SHP77 (cell line): ENCODE data around the gene MPL.

Experiments
- DNase-seq, 2 experiments: peaks; one replicate each; lab custom pipeline; 2025; lab: John Stamatoyannopoulos, UW

MPL gene

GRCh38 chr1:43337588-43337987 lies at the start of gene MPL:
Gene MPL (plus strand): TSS chr1:43337818. CDS start chr1:43337849, 31 bp downstream.
- DNase-seq, result no peak

GRCh38 chr1:43288058-43288784 lies 49.4 kb upstream of the MPL start:
- DNase-seq, result no peak

GRCh38 chr1:43288785-43289706 lies 48.6 kb upstream of the MPL start:
- DNase-seq, result no peak

GRCh38 chr1:43292216-43292615 lies 45.4 kb upstream of the MPL start:
- DNase-seq, result no peak

GRCh38 chr1:43292679-43293078 lies 44.9 kb upstream of the MPL start:
- DNase-seq, result no peak

GRCh38 chr1:43293176-43293575 lies 44.4 kb upstream of the MPL start:
- DNase-seq, result no peak

GRCh38 chr1:43293896-43294760 lies 43.5 kb upstream of the MPL start:
- no peak for DNase-seq

GRCh38 chr1:43294761-43295160 lies 42.9 kb upstream of the MPL start:
- no peak for DNase-seq

- DNase-seq, result no peak
Observed at GRCh38 chr1:43296207-43296606, 41.4 kb upstream of the MPL start.

GRCh38 chr1:43298055-43298454 lies 39.6 kb upstream of the MPL start:
- no peak for DNase-seq

GRCh38 chr1:43299101-43299500 lies 38.5 kb upstream of the MPL start:
- no peak for DNase-seq

- DNase-seq, result no peak
Observed at GRCh38 chr1:43300378-43301094, 37.1 kb upstream of the MPL start, which contains the start of gene TIE1. Gene TIE1 (plus strand): TSS chr1:43300982. CDS start chr1:43301072, 90 bp downstream.

GRCh38 chr1:43302201-43302600 lies 35.4 kb upstream of the MPL start:
- DNase-seq, result no peak

- DNase-seq, result no peak
Observed at GRCh38 chr1:43302721-43303470, 34.7 kb upstream of the MPL start.

GRCh38 chr1:43303471-43304313 lies 33.9 kb upstream of the MPL start:
- no peak for DNase-seq

- no peak for DNase-seq
Observed at GRCh38 chr1:43304314-43304681, 33.3 kb upstream of the MPL start.

- DNase-seq, result no peak
Observed at GRCh38 chr1:43304771-43305300, 32.8 kb upstream of the MPL start.

GRCh38 chr1:43305461-43305860 lies 32.2 kb upstream of the MPL start:
- no peak for DNase-seq

- no peak for DNase-seq
Observed at GRCh38 chr1:43305926-43306687, 31.5 kb upstream of the MPL start.
